GM12892 (cell line): ENCODE measurements around the gene SEMA5B.

ENCODE experiments used
- DNase-seq: peaks from one replicate; pipeline ENCODE4 v3.0.0; 2011; ENCODE audit not compliant: insufficient read length
- FAIRE-seq: peaks from 2 replicates; lab custom pipeline; 2011; peaks lifted over from hg19 to GRCh38; lab: Jason Lieb, UNC
- POLR2A ChIP-seq: IDR thresholded peaks from 2 replicates; pipeline ENCODE4 v1.6.1; 2011; ENCODE audit warnings: low read depth, low read length, control low read depth
- POLR2AphosphoS5 ChIP-seq: IDR thresholded peaks from 2 replicates; pipeline ENCODE4 v1.6.1; 2011; ENCODE audit warnings: low read depth, low read length, control low read depth
- TAF1 ChIP-seq: IDR thresholded peaks from 2 replicates; pipeline ENCODE4 v1.6.1; 2011; ENCODE audit warnings: low read depth, mild to moderate bottlenecking, control low read depth, low read length, borderline replicate concordance

The SEMA5B gene

GRCh38 chr3:123054931-123055330, 27.4 kb upstream of the SEMA5B start:
- DNase-seq: no peak
- no peak for TF ChIP-seq TAF1
- TF ChIP-seq POLR2AphosphoS5: no peak
- no peak for TF ChIP-seq POLR2A
- FAIRE-seq: no peak

DNA sequence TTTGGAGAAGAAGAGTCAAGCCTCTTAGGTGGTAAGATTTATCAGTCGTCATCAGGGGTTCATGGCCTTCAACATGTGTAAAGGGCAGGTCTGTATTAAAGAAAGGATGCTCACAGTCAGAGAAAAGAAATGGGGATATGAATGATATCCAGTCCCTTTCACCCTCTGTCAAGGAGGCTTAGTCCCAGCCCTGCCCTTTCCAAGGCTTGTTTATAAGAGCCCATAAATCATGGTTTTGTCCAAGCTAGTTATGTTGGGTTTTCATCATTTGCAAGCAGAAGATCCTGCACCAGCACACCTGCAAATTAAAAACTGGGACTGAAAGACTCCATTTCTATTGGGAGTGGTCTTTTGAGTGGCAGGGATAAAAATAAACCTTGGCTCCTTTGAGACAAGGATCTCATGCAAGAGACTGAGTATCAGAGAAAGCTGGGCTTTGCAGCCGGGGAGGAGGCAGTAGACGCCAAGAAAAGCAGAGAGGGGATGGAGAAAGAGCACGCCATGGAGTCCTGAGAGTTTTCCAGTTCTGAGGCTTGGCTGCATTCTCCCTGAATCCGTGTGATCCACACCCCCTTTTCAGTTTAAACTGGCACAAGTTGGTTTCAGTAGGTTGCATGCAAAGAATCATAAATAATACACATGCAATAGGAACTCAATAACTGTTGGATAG, 26.7 kb upstream of the SEMA5B start:
- FAIRE-seq (no peak), DNase-seq (no peak)
- TF ChIP-seq POLR2AphosphoS5 (no peak), POLR2A (no peak)

- no peak for DNase-seq
- FAIRE-seq: no peak
- TF ChIP-seq POLR2AphosphoS5 (no peak), TAF1 (no peak), POLR2A (no peak)
These were observed 25.5 kb upstream of the SEMA5B start for GRCh38 chr3:123053107-123053506.

DNA sequence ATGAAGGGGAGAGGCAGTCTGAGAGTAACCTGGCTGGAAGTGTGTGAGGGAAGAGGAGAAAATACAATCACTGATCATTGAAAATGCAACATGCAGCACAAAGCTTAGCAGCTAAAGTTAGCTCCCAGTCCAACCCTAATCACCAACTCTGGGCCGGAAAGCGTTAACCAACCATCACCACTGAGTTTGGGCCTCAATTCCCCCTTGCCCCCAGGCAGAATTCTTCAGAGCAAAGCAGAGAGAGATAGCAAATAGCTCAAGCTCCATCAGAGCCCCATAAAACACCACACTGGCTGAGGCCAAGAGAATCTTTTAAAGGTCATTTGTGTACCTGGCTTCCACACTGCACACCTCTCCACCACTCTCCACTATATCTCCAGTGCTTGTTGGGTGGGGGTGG, 23.1 kb upstream of the SEMA5B start:
- no peak for DNase-seq
- TF ChIP-seq TAF1 (no peak), POLR2A (no peak), POLR2AphosphoS5 (no peak)
- no peak for FAIRE-seq

DNA sequence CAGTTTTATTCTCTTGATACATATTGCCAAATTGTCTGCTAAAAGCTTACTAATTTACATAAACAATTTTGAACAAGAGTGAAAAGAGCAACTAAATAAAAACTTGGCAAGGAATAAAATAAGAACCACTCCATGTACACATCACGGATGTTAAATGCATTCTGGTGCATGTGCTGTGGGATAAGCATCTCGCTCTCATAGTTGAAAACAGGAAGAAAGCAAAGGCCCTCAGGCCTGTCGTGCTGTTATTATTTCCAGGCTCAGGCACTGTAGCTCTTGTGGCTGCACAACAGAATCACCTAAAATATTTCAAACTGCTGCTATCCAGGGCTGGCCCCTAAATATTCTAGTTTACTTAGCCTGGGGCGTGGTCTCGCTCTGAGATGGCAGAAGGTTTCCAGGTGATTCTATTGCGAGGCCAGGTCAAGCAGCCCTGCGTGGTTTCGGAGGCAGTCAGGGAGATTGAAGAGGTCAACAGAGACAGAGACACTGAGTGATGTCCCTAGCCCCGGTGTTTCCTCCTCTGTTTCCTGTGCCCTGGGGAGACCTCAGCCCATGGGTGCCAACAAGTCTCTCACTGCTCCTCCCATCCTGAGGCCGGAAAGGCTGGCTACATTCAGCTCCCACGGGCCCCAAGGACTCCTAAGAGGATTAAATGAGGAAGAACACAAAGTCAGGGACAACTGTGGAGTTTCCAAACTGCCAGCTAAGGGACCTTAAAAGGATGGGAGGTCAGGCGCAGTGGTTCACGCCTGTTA, 21.1 kb upstream of the SEMA5B start:
- FAIRE-seq: no peak
- no peak for TF ChIP-seq POLR2AphosphoS5
- no peak for TF ChIP-seq TAF1
- no peak for TF ChIP-seq POLR2A
- no peak for DNase-seq

GRCh38 chr3:123047062-123047319, 19.4 kb upstream of the SEMA5B start:
- no peak for FAIRE-seq
- no peak for DNase-seq
- TF ChIP-seq POLR2A (no peak), POLR2AphosphoS5 (no peak), TAF1 (no peak)

- DNase-seq (no peak), FAIRE-seq (no peak)
- TF ChIP-seq POLR2AphosphoS5 (no peak), POLR2A (no peak)
These were observed 18.9 kb upstream of the SEMA5B start for GRCh38 chr3:123046262-123047061.

GRCh38 chr3:123044981-123045763, 17.6 kb upstream of the SEMA5B start:
- TF ChIP-seq TAF1: no peak
- no peak for FAIRE-seq

DNA sequence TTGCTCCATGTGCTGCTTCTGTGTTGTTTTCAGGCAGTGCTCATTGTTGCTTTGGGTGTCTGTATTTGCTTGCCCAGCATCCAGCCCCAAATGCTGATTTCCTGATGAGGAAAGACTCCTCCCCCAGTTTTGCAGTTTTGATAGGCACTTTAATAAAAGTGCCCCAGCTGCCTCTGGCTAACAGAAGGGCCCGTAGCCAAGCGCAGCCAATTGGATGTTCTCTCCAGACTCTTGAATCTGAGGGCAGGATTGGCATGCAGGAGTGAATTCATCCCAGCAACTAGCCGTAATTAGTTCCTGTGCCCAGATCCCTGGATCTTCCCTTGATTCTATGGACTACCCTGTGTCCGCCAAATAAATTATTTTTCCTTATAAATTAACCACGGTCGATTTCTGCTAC, 14.8 kb upstream of the SEMA5B start:
- DNase-seq (no peak), FAIRE-seq (no peak)
- TF ChIP-seq TAF1 (no peak), POLR2A (no peak), POLR2AphosphoS5 (no peak)

More at GRCh38 chr3:123044981-123045763, 17.6 kb upstream of the SEMA5B start:
- DNase-seq: no peak

DNA sequence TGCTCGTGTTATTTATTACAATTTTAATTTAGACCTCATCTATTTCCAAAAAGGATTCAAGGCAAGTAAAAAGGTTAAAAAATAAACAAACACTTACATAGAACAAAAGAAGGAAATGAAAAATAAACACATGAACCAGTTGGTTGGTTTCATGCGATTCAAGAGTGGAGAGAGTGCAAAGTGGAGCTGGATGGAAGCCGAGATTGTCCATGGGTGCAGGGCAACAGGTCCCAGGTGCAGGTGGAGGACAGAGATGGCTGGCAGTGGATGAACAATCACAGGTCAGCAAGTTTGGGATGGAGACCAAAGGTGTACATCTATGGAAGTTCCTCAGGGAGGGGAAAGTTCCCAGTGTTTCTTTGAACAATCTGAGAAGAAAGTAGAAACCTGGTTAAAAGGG, 11.6 kb upstream of the SEMA5B start:
- TF ChIP-seq POLR2AphosphoS5 (no peak), TAF1 (no peak), POLR2A (no peak)
- DNase-seq (no peak), FAIRE-seq (no peak)

GRCh38 chr3:123038751-123039150, 11.2 kb upstream of the SEMA5B start:
- DNase-seq: no peak
- FAIRE-seq: no peak
- TF ChIP-seq POLR2A (no peak), POLR2AphosphoS5 (no peak), TAF1 (no peak)
